Fibroblast of gingiva (primary cell): ENCODE data around the gene VENTX.
"Not testable (repeated sequence)": the region's sequence is repeated elsewhere in the genome, so short reads cannot be mapped to it uniquely, and the experiment has no call there.

Experiments
- DNase-seq: peaks from one replicate; pipeline ENCODE4 v3.0.0-alpha.2; 2011; ENCODE audit warnings: low read depth

Gene VENTX

DNA sequence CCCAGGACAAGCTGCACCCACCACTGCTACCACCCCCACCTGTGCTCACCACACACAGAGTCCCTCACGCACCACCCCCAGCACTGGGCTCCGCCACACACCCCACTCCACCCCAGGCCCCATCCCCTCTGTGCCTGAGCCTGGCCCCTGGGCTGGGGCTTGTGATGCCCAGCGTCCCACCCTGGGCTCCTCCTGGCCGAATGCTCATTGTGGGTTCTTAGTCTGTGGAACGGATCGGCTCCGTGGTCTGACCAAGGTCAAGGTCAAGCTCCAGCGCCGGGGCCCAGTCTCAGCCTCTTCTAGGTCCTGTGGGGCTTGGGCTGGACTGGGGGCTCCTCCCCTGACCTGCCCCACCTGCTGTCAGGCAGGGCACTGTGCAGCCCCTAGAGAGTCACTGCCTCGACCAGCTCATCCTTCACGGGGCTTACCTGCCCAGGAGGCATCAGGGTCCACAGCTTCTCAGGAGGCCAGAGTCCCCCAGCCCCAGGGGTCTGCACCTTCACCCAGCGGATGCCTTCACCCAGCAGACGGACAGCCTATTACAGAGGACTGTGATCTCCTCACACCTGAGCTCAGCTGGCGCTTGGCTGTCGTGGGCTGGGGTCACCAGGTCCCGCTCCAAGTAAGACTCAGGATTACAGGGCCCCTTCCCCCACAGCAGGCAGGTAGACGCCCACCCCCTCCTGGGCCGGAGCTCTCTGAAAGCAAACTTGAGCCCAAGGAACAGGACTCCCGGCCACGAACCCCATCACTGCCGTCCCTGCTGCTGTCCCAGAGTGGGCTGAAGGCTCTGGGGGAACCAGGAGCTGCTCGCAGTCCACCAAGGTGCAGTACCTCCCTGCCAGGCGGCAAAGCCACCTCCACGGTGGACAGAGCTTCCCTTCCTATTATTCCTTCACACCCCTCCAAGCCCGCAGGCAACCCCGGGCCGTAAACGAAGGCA lies 22.9 kb upstream of the VENTX start:
- DNase-seq, result no peak

DNA sequence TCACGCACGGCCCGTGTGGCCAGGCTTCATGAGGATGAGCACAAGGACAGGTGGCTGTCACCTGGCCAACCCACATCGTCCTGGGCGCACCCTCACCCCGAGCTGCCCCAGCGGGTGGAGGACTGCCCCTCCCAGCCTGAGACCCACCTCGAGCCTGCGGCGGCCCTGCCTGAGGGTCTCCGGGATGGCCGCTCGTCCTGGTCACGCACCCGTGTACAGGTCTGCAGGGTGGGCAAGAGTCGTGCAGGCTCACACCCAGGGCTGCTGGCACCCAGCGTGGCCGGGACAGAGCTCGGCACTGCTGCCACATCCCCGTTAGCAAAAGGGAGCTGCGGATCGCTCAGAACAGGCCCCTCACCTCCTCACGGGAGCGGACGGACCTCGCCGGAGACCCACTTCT lies 22.1 kb upstream of the VENTX start:
- DNase-seq, result no peak

DNA sequence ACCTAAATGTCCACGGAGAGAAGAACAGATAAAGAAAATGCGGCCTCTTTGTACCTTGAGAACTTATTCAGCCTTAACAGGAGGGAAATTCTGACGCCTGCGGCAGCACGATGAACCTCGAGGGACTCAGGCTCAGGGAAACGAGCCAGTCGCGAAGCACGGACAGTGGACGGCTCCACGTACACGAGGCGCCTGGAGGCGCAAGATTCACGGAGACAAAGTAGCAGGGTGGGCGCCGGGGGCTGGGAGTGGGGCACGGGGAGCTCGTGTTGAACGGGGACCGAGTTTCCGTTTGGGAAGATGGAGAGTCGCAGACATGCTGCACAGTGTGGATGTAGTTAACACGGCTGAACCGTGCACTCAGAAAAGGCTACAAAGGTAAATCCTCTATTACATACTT lies 20.9 kb upstream of the VENTX start:
- DNase-seq, result no peak

DNA sequence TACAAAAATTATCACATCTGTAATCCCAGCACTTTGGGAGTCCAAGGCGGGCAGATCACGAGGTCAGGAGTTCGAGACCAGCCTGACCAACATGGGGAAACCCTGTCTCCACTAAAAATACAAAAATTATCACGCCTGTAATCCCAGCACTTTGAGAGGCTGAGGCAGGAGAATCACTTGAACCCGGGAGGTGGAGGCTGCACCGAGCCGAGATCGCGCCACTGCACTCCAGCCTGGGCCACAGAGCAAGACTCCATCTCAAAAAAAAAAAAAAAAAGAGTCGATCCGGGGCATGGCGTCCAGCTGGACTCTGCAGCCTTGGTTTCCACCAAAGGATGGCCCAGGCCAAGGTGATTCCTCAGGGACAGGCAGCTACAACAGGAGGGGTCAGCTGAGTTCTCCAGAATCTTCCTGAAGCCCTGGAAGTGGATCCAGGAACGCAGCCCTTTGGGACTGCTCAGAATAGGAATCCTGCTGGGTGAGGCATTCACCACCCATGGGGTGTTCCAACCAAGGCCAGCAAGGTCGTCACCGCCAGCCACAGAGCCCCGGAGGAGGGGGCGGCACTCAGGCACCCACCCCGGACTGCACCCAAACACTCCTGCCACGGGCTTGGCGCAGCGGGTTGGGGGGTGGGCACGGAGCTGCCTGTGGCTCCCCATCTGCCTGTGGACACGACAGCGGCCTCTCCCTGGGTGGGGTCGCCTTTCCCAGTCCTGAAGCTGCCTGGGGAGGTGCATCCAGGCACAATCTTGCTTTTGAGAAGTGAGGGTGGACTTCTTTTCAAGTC lies 19.7 kb upstream of the VENTX start:
- no peak for DNase-seq

DNA sequence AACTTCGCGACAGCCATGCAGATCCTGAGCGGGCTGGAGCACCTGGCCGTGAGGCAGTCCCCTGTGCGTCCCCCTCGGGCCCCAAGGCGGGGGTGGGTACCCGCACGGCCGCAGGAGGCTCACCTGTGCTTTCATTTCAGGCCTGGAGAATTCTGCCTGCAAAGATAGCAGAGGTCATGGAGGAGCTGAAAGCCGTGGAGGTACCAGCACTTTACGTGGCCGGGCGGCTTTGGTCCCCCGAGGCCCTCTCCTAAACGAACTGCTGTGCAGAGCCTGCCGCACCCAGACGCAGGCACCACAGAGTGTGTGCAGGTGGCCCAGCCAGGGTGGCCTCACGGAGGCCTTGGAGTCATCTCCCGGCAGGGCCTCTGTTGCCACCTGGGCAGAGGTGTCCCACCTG lies 18.8 kb upstream of the VENTX start:
- DNase-seq, result no peak

DNA sequence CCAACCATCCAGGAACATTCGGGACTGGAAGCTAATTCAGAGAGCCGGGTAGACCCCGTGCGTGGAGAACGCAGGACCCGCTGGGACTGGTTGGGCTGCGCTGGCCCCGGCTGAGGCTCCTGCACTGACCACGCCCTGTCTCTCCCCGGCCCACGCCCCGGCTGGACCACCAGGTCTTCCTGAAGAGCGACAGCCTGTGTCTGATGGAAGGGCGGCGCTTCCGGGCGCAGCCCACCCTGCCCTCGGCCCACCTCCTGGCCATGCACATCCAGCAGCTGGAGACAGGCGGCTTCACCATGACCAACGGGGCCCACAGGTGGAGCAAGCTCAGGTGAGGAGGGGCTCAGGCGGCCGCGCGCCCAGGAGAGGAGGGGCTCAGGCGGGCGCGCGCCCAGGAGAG lies 17.9 kb upstream of the VENTX start:
- DNase-seq, result no peak

DNA sequence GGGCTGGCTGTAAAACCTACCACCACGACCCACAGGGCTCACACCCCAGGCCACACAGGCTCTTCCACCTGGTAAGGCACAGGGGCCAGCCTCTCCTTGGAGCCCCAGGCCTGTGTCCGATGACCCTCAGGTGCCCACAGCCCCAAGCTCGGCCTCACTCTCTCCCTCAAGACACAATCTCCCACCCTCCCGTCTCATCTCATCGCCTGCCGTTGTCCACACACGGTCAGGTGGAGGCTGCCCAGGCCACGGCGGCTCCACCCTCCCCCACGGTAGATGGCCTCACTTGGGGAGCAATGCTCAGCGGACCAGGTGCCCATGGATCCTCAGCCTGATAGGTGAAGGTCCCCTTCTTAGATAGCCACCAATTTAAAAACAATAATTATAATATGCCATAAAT lies 16.3 kb upstream of the VENTX start:
- DNase-seq, result no peak

DNA sequence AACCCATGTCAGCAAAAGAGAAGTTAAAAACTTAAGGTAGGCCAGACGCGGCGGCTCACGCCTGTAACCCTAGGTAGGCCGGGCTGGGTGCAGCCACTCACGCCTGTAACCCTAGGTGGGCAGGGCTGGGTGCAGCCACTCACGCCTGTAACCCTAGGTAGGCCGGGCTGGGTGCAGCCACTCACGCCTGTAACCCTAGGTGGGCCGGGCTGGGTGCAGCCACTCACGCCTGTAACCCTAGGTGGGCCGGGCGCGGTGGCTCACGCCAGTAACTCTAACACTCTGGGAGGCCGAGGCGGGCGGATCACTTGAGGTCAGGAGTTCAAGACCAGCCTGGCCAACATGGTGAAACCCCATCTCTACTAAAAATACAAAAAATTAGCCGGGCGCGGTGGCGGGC lies 15.9 kb upstream of the VENTX start:
- DNase-seq, result not testable (repeated sequence)

DNA sequence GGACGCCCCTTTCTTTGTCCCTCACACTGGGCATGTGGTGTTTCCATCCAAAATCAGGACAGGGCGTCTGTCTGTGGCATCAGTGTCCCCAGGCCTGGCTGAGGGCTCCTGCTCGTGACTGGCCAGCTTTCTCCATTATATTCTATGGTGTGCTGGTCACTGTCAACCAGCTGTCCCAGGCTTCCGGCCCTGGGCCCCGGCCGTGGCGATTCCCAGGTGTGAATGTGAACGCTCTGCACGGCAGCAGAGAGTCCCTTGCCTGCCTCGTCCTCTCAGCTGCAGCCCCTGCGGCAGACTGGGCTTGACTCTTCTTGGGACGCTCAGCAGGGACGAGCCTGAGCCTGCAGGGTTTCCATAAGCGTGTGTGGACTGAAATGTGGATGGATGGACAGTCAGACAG lies 13.6 kb upstream of the VENTX start:
- DNase-seq, result no peak

DNA sequence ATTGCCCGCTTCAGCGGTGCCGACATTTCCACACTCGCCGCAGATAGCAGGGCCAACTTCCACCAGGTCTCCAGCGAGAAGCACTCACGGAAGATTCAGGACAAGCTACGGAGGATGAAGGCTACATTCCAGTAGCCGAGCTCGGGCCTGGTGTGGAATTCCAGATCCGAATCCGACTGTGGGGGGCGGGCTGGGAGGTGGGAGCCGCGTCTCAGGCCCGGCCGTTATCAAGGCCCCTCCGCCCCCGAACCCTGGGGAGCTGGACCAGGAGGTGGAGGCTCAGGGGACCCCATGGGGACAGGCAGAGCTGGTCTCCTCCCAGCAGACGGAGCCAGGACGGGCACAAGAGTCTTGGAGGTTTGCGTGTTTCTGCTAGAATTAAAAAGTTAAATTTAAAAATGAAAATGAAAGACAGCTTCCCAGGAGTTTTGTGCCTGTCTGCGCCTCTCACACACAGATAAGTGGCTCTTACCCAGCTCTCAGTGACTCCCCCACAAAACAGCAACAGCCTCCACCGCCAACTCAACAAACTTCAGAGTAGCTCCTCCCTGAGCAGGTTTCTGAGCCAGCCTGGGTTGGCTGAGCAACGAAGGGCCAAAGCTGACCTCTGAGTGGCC lies 12.8 kb upstream of the VENTX start:
- no peak for DNase-seq

DNA sequence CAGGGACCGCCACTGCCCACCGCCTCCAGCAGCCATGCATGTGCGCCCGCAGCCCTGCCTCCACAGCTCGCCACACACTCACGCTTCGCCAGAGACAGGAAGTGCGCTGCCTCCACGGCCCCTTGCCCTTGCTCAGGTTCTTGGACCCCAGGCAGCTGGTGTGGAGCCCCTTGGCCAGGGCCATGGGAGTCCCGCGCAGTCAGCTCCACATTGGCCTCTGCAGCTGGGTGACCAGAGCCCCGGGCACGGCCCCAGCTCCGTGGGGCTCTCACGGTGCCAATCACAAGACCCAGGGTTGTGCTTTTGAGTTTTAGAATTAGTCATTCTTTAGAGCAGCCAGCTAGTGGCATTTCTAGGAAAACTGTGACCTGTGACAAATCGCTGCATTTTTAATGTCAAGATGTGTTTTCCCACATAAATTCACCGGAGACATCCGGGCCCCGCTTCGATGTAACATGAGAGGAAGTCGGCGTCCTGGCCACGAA lies 11.9 kb upstream of the VENTX start:
- DNase-seq, result no peak

DNA sequence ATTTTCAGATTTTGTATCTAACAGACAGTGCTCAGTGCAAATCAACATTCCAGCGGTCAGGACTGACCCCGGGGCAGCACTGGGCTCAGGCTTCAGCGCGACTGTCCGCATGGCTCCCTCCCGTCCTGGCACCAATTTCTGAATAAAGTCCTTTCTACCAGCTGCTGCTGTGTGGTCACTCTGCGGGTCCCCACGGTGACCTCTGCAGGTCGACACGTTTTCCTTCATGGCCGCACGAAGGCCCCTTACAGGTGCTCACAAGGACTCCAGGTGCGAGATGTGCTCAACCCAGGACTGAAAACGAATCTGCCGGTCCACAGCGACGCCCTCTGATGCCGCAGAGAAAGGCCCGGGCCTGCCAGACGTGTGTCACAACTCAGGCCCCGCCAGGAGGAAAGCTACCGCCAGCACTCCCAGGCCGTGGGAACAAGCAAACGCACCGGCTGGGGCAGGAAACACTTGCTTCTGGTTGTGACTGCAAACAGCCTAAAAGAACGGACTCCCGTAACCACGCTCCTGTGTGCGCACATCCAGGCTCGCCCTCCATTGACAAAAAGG lies 11.3 kb upstream of the VENTX start:
- no peak for DNase-seq

DNA sequence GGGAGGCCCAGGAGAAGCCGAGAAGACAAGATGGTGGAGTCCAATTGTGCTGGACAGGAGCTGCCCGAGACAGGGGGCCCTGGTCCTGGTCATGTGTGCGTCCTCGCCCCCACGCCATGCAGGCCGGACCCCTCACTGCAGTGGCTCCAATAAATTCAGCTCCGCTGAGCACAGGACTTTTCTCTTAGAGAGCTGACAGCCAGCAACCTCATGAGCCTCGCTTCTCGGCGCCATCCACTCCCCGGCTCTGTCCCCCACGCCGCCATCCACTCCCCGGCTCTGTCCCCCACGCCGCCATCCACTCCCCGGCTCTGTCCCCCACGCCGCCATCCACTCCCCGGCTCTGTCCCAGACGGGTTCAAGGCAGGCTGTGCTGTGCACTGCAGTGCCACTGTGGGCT lies 10.4 kb upstream of the VENTX start:
- DNase-seq, result no peak

DNA sequence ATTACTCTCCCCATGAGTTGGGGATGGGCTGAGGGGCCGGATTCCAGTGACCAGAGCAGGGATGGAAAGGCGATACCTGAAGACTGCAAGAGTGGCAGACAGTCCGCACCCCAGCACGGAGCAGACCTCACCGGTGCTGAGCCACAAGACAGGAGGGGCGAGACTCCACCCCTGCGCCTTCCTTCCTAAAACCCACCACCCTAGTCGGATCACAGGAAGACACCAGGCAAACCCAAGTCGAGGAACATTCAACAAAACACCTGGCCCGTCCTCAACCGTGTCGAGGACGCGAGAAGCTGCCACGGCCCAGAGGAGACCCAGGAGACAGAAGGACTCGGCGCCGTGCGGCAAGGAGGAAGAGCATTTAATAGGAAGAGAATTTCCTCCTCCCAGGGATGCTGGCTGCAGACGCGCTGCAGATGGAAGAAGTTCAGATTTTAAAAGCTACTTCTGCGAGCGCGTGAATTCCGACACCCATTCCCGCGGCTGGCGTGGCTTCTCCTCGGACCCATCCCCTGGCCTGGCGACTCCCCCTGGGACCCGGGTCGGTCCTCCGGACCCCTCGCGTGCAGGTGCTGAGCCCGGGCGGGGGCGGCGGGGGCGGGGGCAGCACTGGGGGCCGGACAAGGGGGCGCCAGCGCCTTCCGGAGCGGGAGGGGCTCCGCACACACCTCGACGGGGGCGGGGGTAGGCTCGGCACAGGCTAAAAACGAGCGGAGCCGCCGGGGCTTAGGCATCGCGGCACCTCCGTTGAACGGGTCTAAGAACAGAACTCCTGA lies 8.2 kb upstream of the VENTX start:
- no peak for DNase-seq

DNA sequence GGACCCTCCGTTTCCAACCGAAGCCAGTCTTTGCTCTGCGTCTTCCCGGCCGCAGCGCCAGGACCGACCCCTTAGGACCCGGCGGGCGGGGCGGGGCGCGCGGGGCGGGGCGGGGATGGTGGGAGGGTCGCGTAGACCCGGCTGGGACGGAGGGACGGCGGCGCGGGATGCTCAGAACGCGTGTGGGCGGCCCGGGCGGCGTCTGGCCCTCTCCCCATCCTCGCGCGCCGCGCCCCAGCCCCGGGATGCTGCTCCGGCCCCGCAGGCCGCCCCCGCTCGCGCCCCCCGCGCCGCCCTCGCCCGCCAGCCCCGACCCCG lies 7.7 kb upstream of the VENTX start, which contains the start of gene UTF1:
Gene UTF1 (plus strand): TSS at position 174 of the 318 bp plus-strand sequence. CDS start 72 bp downstream, at position 246.
- no peak for DNase-seq

DNA sequence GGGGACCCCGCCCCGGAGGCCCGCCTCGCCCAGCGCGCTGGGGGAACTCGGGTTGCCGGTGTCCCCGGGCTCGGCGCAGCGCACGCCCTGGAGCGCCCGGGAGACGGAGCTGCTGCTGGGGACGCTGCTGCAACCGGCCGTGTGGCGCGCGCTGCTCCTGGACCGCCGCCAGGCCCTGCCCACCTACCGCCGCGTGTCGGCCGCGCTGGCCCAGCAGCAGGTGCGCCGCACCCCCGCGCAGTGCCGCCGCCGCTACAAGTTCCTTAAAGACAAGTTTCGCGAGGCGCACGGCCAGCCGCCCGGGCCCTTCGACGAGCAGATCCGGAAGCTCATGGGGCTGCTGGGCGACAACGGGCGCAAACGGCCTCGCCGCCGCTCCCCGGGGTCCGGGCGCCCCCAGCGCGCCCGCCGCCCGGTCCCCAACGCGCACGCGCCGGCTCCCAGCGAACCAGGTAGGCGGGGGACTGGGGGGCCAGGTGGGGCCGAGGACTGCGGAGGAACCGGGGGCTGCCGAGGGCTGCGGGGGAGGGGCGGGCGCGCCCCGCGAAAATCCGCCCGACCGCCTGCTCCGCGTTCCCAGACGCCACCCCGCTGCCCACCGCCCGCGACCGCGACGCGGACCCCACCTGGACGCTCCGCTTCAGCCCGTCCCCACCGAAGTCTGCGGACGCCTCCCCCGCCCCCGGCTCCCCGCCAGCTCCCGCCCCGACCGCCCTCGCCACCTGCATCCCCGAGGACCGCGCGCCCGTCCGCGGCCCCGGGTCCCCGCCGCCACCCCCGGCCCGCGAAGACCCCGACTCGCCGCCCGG lies 7.1 kb upstream of the VENTX start:
- no peak for DNase-seq

DNA sequence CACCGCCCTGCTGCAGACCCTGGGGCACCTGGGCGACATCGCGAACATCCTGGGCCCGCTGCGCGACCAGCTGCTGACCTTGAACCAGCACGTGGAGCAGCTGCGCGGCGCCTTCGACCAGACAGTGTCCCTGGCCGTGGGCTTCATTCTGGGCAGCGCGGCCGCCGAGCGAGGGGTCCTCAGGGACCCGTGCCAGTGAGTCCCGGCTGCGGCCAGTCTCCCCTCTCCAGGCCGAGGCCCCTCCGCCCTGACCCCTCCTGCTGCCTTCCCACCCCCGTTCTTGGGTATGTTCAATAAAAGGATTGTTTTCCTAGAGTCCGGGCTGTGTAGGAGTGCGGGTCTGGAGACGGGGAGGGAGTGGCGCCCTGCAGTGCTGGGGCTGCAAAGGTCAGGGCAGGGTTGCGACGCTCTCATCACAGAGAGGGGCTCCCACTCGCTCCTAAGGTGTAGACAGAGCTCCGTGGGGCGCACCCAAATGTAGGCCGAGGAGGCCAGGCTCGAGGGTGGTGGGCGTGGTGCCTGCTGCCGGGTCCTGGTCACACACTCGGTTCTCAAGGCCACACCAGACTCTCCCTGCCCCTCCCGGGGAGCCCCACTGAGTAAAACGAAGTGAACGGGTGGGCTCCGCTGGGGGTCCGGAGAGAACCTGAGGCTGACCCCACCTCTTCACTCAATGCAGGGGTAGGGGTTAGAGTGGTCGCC lies 6.3 kb upstream of the VENTX start:
- no peak for DNase-seq

DNA sequence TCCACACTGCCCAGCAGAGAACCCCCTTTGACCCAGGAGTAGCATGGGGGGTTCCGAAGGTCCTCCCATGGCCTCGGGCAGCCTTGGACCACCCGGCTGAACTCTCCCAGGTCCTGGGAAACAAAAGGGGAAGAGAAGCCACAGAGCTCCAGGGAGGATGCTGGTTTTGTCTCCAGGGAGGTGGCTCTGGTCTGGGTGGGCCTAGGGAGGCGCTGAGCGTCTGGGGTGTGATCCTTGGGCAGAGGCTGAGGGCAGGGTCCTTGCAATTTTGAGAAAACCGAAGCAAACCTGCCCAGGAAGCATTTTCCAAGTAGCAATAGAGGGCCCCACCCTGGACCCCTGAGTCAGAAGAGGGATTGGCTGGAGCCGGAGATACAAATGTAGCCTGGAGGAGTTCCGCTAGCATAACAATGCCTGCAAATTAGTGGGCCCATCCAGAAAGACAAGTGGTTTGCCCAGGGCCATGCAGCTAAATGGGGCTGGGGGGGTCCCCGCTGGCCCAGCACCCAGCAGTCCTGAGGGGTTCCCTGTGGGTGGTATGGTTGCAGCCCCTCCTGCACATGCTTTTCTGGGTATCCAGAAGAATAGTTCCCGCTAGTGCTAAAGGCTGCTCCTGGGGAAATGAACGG lies 5.6 kb upstream of the VENTX start:
- DNase-seq, result no peak

DNA sequence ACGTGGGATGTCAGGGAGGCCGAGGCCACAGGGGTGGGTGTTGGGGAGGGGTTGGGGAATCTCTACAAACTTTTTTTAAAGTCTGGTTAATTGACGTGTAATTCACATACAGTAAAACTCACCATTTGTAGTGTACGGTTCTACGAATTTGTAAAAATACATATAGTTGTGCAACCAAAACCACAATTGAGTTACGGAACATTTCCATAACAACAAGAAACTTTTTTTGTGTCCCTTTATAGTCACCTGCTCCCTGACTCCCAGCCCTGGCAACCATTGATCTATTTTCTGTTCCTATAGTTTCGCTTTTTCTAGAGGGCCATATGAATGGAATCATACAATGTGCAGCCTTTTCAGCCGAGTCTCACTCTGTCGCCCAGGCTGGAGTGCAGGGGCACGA lies 2.9 kb upstream of the VENTX start:
- not testable (repeated sequence) for DNase-seq
